ENCODE results near the gene GRIN1.
A peak's percentile ranks its signal among the peaks of the same experiment; 100 is the strongest.

GRIN1 gene

DNA sequence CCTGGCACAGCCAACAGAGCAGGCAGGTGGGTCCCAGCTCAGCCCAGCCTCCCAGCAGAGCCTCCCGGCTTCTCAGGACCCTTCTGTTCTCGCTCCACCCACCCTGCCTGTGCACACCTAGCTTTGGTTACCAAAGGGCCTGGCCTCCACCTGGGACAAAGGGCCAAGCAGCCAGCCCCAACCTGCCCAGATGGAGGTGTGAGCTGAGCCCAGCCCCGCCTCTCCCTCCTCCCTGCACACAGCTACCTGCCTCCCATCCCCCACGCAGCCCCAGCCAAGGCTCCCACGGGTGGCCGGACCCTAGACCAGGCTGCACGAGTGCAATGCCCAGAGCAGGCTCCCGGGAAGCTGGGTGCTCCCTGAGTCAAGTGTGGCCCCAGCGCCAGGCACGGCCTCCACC lies 56.0 kb downstream of the GRIN1 start:
- peaks cover 11% of the 10 kb centered on the region for H3K4me1 ChIP-seq (ENCODE audit: control insufficient read depth, insufficient read depth, low read length, poor library complexity, severe bottlenecking)
- H3K27me3 ChIP-seq (replicated peaks; ENCODE audit: control insufficient read depth, insufficient read depth, low read length, poor library complexity, severe bottlenecking): no peaks in the 10 kb centered on the region
- no peaks in the 10 kb centered on the region for H3K9me3 ChIP-seq (ENCODE audit: control insufficient read depth, low read length)
- no peak for DNase-seq
- H3K4me3 ChIP-seq (ENCODE audit: insufficient read depth, low read depth, low read length, poor library complexity, severe bottlenecking): no peak overlapping the region
- no peak overlapping the region for H3K27ac ChIP-seq (ENCODE audit: insufficient read depth, low read length, poor library complexity, severe bottlenecking)
- H3K36me3 ChIP-seq (ENCODE audit: control insufficient read depth, insufficient read depth, low read length): peaks cover 6% of the 10 kb centered on the region

DNA sequence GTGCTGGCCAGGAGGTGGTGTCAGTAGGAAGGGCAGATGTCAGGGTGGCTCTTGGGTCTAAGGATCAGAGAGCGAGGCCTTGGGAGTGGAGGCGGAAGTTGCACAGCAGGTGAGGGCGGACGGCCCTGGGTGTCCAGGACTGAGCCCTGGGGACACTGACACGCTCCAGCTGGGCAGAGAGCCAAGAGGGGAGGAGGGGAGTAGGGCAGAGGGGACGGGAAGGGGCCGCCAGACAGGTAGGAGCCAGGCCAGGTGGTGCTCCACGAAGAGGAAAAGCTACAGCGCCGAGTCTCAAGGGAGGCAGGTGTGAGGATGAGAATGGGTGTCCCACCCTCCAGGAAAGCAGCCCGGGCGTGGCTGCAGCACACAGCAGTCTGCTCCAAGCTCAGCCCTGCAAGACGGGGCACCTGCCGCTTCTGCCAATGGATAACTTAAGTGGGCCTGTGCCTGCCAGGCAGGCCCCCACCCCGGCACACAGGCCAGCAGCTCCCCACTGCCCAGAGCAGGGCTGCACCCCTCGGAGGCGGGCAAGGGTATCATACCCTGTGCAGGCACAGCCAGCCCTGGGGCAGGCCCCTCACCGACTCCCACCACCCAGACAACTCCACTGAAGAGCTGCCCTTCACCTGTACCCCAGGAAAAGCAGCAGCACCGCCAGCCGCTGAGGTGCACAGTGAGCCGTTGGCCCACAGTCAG lies 56.7 kb downstream of the GRIN1 start:
- Histone ChIP-seq H3K27me3 (replicated peaks; ENCODE audit: control insufficient read depth, insufficient read depth, low read length, poor library complexity, severe bottlenecking) (no peaks in the 10 kb centered on the region), H3K4me1 (ENCODE audit: control insufficient read depth, insufficient read depth, low read length, poor library complexity, severe bottlenecking) (peaks cover 6% of the 10 kb centered on the region), H3K27ac (ENCODE audit: insufficient read depth, low read length, poor library complexity, severe bottlenecking) (no peak overlapping the region), H3K4me3 (ENCODE audit: insufficient read depth, low read depth, low read length, poor library complexity, severe bottlenecking) (no peak overlapping the region), H3K36me3 (ENCODE audit: control insufficient read depth, insufficient read depth, low read length) (peaks cover 2% of the 10 kb centered on the region), H3K9me3 (ENCODE audit: control insufficient read depth, low read length) (no peaks in the 10 kb centered on the region)
- no peak for DNase-seq

DNA sequence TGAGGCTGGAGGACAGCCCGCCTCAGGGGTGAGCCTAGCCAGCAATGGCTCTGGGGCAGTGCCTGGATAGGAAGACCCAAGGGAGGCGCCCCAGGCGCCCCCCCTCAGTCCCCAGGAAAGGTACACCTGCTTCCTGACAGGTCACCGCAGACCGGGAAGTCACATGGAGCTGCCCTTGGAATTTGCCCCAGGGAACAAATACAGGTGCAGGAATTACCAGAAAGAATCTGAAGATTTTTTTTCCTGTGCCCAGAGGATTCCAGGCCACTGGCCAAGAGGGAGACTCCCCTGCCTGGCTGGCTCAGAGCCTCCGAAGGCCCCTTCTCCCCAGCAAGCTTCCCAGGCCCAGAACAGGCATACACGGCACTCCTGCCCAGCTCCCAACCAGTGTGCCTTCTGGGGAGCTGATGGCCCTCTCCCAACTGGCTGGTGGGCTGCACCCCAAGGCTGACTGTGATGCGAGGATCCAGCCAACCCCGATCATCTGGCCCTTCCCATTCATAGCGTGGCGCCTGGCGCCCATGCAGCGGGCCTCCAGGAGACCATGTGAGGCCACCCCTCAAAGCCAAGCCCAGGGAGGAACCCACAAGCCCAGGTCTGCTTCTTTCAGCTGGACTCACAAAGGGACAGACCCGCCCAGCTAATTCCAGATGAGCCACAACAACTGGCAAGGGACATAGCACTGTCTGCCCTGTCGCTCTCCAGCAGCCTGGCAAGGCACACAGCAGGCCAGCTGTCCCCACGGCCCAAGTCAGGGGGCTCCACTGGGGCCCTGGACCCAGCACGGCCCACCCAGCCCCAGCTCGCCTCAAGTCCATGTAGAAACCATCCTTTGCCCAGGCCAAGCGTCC lies 59.3 kb downstream of the GRIN1 start:
- Histone ChIP-seq H3K4me3 (ENCODE audit: insufficient read depth, low read depth, low read length, poor library complexity, severe bottlenecking) (no peak overlapping the region), H3K4me1 (ENCODE audit: control insufficient read depth, insufficient read depth, low read length, poor library complexity, severe bottlenecking) (peaks cover 14% of the 10 kb centered on the region), H3K36me3 (ENCODE audit: control insufficient read depth, insufficient read depth, low read length) (no peaks in the 10 kb centered on the region), H3K27me3 (replicated peaks; ENCODE audit: control insufficient read depth, insufficient read depth, low read length, poor library complexity, severe bottlenecking) (no peaks in the 10 kb centered on the region), H3K9me3 (ENCODE audit: control insufficient read depth, low read length) (no peaks in the 10 kb centered on the region), H3K27ac (ENCODE audit: insufficient read depth, low read length, poor library complexity, severe bottlenecking) (no peak overlapping the region)
- no peak for DNase-seq

DNA sequence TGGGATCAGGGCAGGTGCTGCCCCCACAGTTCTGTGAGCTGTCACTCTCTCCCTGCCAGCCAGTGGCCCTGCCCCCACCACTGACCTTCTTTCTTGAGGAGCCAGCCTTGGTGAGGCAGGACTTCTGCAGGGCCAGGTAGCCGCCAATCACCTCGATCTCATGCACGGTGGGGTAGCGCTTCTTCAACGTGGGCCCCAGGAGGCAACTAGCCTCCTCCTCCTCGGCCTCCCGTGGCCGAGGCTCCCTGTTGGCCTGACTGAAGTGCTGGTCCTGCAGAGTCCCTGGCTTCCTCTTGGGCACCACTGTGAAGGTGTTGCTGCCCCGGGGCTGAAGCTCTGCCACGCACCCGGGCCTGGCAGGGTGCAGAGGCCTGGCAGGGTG lies 59.9 kb downstream of the GRIN1 start:
- Histone ChIP-seq H3K27me3 (replicated peaks; ENCODE audit: control insufficient read depth, insufficient read depth, low read length, poor library complexity, severe bottlenecking) (no peaks in the 10 kb centered on the region), H3K27ac (ENCODE audit: insufficient read depth, low read length, poor library complexity, severe bottlenecking) (no peak overlapping the region), H3K36me3 (ENCODE audit: control insufficient read depth, insufficient read depth, low read length) (no peaks in the 10 kb centered on the region), H3K9me3 (ENCODE audit: control insufficient read depth, low read length) (no peaks in the 10 kb centered on the region), H3K4me3 (ENCODE audit: insufficient read depth, low read depth, low read length, poor library complexity, severe bottlenecking) (no peak overlapping the region), H3K4me1 (ENCODE audit: control insufficient read depth, insufficient read depth, low read length, poor library complexity, severe bottlenecking) (peaks cover 15% of the 10 kb centered on the region)
- no peak for DNase-seq

DNA sequence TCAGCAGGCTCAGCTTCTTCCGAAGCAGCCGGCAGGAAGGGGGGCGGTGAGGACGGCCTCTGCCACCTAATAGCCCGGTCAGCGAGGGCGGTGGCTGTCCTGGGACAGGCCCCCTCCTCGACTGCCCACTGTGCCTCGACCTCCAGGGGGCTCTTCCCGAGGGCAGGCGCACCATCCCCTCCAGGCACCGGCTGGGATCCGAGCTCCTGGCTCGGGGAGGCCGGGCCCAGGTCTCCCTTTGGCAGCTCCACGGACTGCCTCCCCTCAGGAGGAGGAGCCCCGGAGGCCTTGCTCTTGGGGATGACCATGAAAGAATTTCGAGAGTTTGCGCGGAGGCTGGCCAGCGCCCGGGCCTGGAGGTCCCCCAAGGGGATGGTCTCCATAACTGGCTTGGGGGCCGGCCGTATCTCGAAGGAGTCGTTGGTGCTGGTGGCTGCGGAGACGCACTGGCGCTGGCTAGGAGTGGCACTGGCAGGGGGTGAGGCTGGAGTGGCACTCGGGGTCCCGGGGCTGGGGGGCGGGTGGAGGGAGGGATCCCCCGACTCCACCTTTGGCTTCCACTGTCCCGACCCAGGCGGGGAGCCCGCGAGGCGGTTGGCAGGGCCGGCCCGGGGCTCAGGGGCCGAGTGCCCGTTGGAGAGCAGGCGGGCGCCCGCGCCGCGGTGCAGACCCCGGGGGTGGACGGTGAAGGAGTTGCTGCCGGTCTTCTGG lies 60.6 kb downstream of the GRIN1 start:
- Histone ChIP-seq H3K9me3 (ENCODE audit: control insufficient read depth, low read length) (no peaks in the 10 kb centered on the region), H3K4me3 (ENCODE audit: insufficient read depth, low read depth, low read length, poor library complexity, severe bottlenecking) (peak overlapping the region; percentile 29), H3K4me1 (ENCODE audit: control insufficient read depth, insufficient read depth, low read length, poor library complexity, severe bottlenecking) (peaks cover 22% of the 10 kb centered on the region), H3K27ac (ENCODE audit: insufficient read depth, low read length, poor library complexity, severe bottlenecking) (no peak overlapping the region), H3K36me3 (ENCODE audit: control insufficient read depth, insufficient read depth, low read length) (no peaks in the 10 kb centered on the region), H3K27me3 (replicated peaks; ENCODE audit: control insufficient read depth, insufficient read depth, low read length, poor library complexity, severe bottlenecking) (no peaks in the 10 kb centered on the region)
- no peak for DNase-seq

DNA sequence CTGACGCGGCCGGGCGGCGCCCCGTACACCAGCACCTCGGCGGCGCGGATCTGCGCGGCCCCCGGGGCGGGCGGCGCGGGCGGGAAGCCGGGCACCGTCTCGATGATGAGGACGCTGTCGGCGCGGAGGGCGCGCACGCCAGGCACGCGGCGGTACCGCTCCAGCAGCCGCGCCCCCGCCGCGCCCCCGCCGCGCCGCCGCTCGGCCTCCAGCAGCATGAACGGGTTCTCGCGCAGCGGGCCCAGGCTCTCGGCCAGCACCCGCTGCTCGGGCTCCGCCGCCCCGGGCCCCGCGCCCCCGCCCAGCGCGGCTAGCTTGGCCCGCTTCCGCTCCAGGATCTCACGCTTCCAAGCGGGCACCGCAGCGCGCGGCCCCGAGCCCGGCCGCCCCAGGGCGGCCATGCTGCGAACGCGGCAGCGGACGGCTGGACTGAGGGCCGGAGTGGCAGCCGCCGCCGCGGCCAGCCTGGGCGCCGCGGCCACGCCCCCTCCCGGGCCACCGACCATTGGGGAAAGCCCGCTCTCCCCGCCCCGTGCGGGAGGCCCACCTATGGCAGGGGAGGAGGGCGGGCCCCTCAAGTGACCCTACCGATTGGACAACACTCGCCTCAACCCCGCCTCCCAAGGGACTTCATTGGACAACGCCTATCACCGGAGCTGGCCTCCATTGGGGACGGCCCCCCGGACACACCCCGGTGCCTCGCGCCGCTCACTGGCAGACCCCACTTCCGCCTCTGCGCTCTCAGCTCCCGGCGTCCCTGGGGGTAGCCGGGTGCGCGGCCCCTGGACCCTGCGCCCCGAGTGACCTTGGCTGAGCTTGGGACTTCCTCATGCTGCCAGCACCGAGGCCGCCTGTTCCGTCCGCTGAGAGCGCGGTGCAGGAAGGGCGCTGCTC lies 61.6 kb downstream of the GRIN1 start, which contains the start of gene TPRN:
TPRN (minus strand) TSS at position 431 of the 894 bp plus-strand sequence; CDS start at position 401, 30 bp downstream.
- Histone ChIP-seq H3K27me3 (replicated peaks; ENCODE audit: control insufficient read depth, insufficient read depth, low read length, poor library complexity, severe bottlenecking) (no peaks in the 10 kb centered on the region), H3K27ac (ENCODE audit: insufficient read depth, low read length, poor library complexity, severe bottlenecking) (peak within 1 kb of the TSS; percentile 83), H3K4me1 (ENCODE audit: control insufficient read depth, insufficient read depth, low read length, poor library complexity, severe bottlenecking) (peaks cover 27% of the 10 kb centered on the region), H3K36me3 (ENCODE audit: control insufficient read depth, insufficient read depth, low read length) (no peaks in the 10 kb centered on the region), H3K9me3 (ENCODE audit: control insufficient read depth, low read length) (no peaks in the 10 kb centered on the region), H3K4me3 (ENCODE audit: insufficient read depth, low read depth, low read length, poor library complexity, severe bottlenecking) (peak within 1 kb of the TSS; percentile 78)
- DNase-seq: peak; percentile 96 to 98 (median 98)

DNA sequence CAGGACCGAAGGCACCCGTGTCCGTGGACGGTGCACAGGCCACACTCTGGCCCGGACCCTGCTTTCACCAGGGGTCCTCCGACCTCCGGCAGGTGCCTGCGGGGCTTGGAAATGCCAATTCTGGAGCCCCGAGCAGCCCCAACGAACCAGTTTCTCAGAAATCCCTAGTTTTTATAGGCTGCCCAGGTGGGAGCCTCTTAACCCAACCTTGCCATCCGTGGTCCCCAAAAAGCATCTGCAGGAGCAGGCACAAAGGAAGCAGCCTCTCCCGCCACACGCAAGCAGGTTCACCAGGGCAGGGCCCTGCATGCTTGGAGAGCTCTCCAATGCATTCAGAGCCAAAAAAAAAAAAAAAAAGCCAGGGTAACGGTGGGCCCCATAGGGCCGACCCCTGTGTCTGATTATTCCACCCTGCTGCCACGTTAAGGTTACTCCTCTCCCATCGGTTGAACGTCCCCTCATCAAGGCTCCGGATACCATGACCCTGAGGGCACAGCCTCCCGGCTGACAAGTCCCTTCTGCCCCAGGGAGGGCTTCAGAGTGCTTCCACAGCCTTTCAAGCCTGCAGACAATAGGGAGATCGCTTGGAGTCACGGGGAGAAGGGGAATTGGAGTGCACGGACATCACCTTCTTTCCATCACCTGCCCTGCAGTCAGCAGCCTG lies 62.4 kb downstream of the GRIN1 start:
- no peak for DNase-seq
- peak overlapping the region; percentile 78 for H3K4me3 ChIP-seq (ENCODE audit: insufficient read depth, low read depth, low read length, poor library complexity, severe bottlenecking)
- H3K4me1 ChIP-seq (ENCODE audit: control insufficient read depth, insufficient read depth, low read length, poor library complexity, severe bottlenecking): peaks cover 32% of the 10 kb centered on the region
- no peaks in the 10 kb centered on the region for H3K27me3 ChIP-seq (replicated peaks; ENCODE audit: control insufficient read depth, insufficient read depth, low read length, poor library complexity, severe bottlenecking)
- H3K36me3 ChIP-seq (ENCODE audit: control insufficient read depth, insufficient read depth, low read length): no peaks in the 10 kb centered on the region
- H3K27ac ChIP-seq (ENCODE audit: insufficient read depth, low read length, poor library complexity, severe bottlenecking): peak overlapping the region; percentile 83
- H3K9me3 ChIP-seq (ENCODE audit: control insufficient read depth, low read length): no peaks in the 10 kb centered on the region

DNA sequence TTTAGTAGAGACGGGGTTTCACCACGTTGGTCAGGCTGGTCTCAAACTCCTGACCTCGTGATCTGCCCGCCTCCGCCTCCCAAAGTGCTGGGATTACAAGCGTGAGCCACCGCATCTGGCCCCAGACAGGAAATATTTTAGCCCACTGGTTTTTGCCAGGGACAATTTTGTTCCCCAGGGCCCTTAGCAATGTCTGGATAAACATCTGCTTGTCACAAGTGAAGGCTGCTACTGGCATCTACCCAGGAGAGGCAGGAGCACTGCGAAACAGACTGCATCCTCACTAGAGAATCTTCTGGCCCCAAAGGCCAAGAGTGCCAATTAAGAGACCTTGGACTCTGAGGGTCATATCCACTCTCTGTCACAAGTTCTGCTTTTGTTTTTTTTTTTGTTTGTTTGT lies 64.0 kb downstream of the GRIN1 start:
- Histone ChIP-seq H3K27ac (ENCODE audit: insufficient read depth, low read length, poor library complexity, severe bottlenecking) (no peak overlapping the region), H3K4me3 (ENCODE audit: insufficient read depth, low read depth, low read length, poor library complexity, severe bottlenecking) (no peak overlapping the region), H3K4me1 (ENCODE audit: control insufficient read depth, insufficient read depth, low read length, poor library complexity, severe bottlenecking) (peaks cover 37% of the 10 kb centered on the region), H3K27me3 (replicated peaks; ENCODE audit: control insufficient read depth, insufficient read depth, low read length, poor library complexity, severe bottlenecking) (no peaks in the 10 kb centered on the region), H3K36me3 (ENCODE audit: control insufficient read depth, insufficient read depth, low read length) (no peaks in the 10 kb centered on the region), H3K9me3 (ENCODE audit: control insufficient read depth, low read length) (no peaks in the 10 kb centered on the region)
- no peak for DNase-seq

DNA sequence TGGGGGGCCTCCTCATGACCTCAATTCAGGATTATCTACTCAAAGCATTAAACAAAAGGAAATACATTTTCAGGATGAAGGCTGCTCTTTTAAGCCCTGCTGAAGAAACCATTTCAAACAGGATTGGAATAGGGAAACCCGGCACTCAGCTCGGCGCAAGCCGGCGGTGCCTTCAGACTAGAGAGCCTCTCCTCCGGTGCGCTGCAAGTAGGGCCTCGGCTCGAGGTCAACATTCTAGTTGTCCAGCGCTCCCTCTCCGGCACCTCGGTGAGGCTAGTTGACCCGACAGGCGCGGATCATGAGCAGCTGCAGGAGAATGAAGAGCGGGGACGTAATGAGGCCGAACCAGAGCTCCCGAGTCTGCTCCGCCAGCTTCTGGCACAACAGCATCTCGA lies 65.8 kb downstream of the GRIN1 start:
- Histone ChIP-seq H3K4me3 (ENCODE audit: insufficient read depth, low read depth, low read length, poor library complexity, severe bottlenecking) (peak overlapping the region; percentile 77), H3K27me3 (replicated peaks; ENCODE audit: control insufficient read depth, insufficient read depth, low read length, poor library complexity, severe bottlenecking) (no peaks in the 10 kb centered on the region), H3K27ac (ENCODE audit: insufficient read depth, low read length, poor library complexity, severe bottlenecking) (peak overlapping the region; percentile 89), H3K9me3 (ENCODE audit: control insufficient read depth, low read length) (no peaks in the 10 kb centered on the region), H3K36me3 (ENCODE audit: control insufficient read depth, insufficient read depth, low read length) (peaks cover 3% of the 10 kb centered on the region), H3K4me1 (ENCODE audit: control insufficient read depth, insufficient read depth, low read length, poor library complexity, severe bottlenecking) (peaks cover 32% of the 10 kb centered on the region)
- no peak for DNase-seq

Measured in effector memory CD4-positive, alpha-beta T cell (primary cell).